SJCRH30 (cell line): ENCODE data around the gene JAK2. TPM values are rescaled to one million over a fixed set of nuclear protein-coding genes. Genes with fewer than 3 reads are reported as not detected.

ENCODE experiments used
- DNase-seq, 2 experiments: peaks; one replicate each; pipeline ENCODE4 v3.0.0-alpha.2; 2015 to 2020
- H3K27ac ChIP-seq: fragments of 250-450 bp; sonication (Bioruptor Pico); 2 replicates; pipeline ENCODE4 v1.5.1; 2020; ENCODE audit warnings: mild to moderate bottlenecking, moderate library complexity
- H3K27me3 ChIP-seq: fragments of 250-450 bp; sonication (Bioruptor Pico); 2 replicates; pipeline ENCODE4 v1.5.1; 2020; ENCODE audit warnings: mild to moderate bottlenecking, moderate library complexity
- H3K36me3 ChIP-seq: fragments of 250-450 bp; sonication (Bioruptor Pico); 2 replicates; pipeline ENCODE4 v1.5.1; 2020; ENCODE audit warnings: mild to moderate bottlenecking, moderate library complexity
- H3K4me1 ChIP-seq: fragments of 250-450 bp; sonication (Bioruptor Pico); 2 replicates; pipeline ENCODE4 v1.5.1; 2020; ENCODE audit warnings: mild to moderate bottlenecking, moderate library complexity
- H3K4me3 ChIP-seq: fragments of 250-450 bp; sonication (Bioruptor Pico); 2 replicates; pipeline ENCODE4 v1.5.1; 2020; ENCODE audit warnings: mild to moderate bottlenecking, moderate library complexity
- H3K9me3 ChIP-seq: fragments of 250-450 bp; sonication (Bioruptor Pico); replicated peaks from 2 replicates; pipeline ENCODE4 v1.5.1; 2020; ENCODE audit warnings: mild to moderate bottlenecking, moderate library complexity
- total RNA-seq: library from RNA; depleted of rRNA; stranded (reverse); fragments of >200 nt; shearing (Covaris generic); gene quantifications from 2 replicates; pipeline ENCODE4 v1.2.3, GENCODE V29; 2014; rRNA removed

JAK2 gene
- total RNA-seq, 1 experiment from 2014 or later: 3.7 TPM

DNA sequence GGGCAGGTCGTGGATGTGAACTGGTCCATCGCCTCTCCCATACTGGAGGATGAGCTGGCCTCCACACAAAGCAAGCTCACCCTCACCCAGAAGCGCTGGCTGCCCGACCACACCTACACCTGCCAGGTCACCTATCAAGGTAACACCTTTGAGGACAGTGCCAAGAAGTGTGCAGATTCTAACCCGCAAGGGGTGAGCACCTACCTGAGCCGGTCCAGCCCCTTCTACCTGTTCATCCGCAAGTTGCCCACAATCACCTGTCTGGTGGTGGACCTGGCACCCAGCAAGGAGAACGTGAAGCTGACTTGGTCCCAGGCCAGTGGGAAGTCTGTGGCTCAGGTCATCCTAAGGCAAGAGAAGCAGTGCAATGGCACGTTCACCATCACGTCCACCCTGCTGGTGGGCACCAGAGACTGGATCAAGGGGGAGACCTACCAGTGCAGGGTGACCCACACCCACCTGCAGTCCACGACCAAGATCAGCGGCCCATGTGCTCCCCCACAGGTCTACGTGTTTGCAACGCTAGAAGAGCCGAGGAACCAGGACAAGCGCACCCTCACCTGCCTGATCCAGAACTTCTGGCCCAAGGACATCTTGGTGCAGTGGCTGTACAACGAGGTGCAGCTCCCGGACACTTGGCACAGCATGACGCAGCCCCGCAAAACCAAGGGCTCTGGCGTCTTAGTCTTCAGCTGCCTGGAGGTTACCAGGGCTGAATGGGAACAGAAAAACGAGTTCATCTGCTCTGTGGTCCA lies 129.1 kb downstream of the JAK2 start:
- no peak overlapping the region for H3K4me3 ChIP-seq
- H3K4me1 ChIP-seq: no peaks in the 10 kb centered on the region
- H3K27me3 ChIP-seq: no peaks in the 10 kb centered on the region
- no peaks in the 10 kb centered on the region for H3K36me3 ChIP-seq
- H3K9me3 ChIP-seq: no peaks in the 10 kb centered on the region
- H3K27ac ChIP-seq: no peak overlapping the region
- DNase-seq: no peak

DNA sequence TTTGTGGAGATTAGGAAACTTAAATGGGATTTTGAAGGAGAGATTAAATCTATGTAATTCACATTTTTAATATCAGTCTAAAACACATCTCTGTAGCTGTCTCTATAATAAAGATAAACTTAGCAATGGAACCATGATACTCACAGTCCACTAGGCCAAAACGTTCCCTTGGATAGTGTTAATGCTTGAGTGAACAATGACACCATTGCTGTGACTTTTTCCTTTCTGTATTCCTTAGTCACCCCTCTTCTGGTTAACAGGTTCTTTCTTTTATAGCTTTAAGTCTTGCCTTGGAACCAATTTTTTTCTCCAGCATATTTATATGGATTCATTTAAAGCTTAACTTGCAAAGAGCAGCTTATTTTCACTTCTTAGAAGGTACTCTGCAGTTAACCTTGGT lies 137.0 kb downstream of the JAK2 start:
- Histone ChIP-seq H3K36me3 (no peaks in the 10 kb centered on the region), H3K9me3 (no peaks in the 10 kb centered on the region), H3K27ac (no peak overlapping the region), H3K4me1 (no peaks in the 10 kb centered on the region), H3K27me3 (no peaks in the 10 kb centered on the region), H3K4me3 (no peak overlapping the region)
- no peak for DNase-seq

GRCh38 chr9:5122516-5122915 lies 137.4 kb downstream of the JAK2 start:
- no peaks in the 10 kb centered on the region for H3K27me3 ChIP-seq
- no peaks in the 10 kb centered on the region for H3K9me3 ChIP-seq
- no peak overlapping the region for H3K4me3 ChIP-seq
- H3K27ac ChIP-seq: no peak overlapping the region
- H3K36me3 ChIP-seq: no peaks in the 10 kb centered on the region
- no peaks in the 10 kb centered on the region for H3K4me1 ChIP-seq
- no peak for DNase-seq

DNA sequence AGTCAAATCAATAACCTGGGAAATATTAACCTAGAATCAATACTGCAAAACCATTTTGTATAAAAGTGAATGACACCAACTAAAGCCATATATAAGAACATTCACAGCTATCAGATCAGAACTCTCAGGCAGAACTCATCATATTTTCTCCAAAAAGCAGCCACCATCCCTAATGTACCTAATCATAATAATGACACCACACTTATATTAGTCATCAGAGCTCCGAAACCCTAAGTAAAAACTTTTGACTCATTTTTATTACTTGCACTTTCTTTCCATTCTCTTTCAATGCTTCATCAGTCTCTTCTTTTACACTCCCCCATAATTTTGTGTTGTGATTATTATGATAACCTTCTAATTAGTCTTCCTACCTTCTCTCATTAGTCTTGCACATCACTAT lies 155.1 kb downstream of the JAK2 start:
- H3K4me3 ChIP-seq: no peak overlapping the region
- H3K27me3 ChIP-seq: no peaks in the 10 kb centered on the region
- no peaks in the 10 kb centered on the region for H3K9me3 ChIP-seq
- no peaks in the 10 kb centered on the region for H3K36me3 ChIP-seq
- H3K27ac ChIP-seq: no peak overlapping the region
- DNase-seq: no peak
- H3K4me1 ChIP-seq: no peaks in the 10 kb centered on the region

GRCh38 chr9:5144217-5144616 lies 159.1 kb downstream of the JAK2 start:
- Histone ChIP-seq H3K27ac (no peak overlapping the region), H3K36me3 (no peaks in the 10 kb centered on the region), H3K27me3 (no peaks in the 10 kb centered on the region), H3K4me1 (no peaks in the 10 kb centered on the region), H3K9me3 (no peaks in the 10 kb centered on the region), H3K4me3 (no peak overlapping the region)
- no peak for DNase-seq

- Histone ChIP-seq H3K4me1 (no peaks in the 10 kb centered on the region), H3K27ac (no peak overlapping the region), H3K9me3 (no peaks in the 10 kb centered on the region), H3K27me3 (no peaks in the 10 kb centered on the region), H3K4me3 (no peak overlapping the region), H3K36me3 (no peaks in the 10 kb centered on the region)
- DNase-seq: no peak
Observed at GRCh38 chr9:5146241-5146640, 161.2 kb downstream of the JAK2 start.

Other genes with a start within 250 kb of the JAK2 start
- gene AK3, start 244.1 kb upstream of the JAK2 start, total RNA-seq: 41.0 and 42.2 TPM in 2 replicates
- gene RCL1, start 192.3 kb upstream of the JAK2 start, total RNA-seq: 23.9 and 27.0 TPM in 2 replicates
- gene INSL6, start 200.4 kb downstream of the JAK2 start, total RNA-seq: not detected in 2 replicates
- not detected in 2 replicates for gene INSL4, start 246.1 kb downstream of the JAK2 start, total RNA-seq